ENCODE data around the gene MTA3. TPM values are rescaled to one million over a fixed set of nuclear protein-coding genes. Genes with fewer than 3 reads are reported as not detected.

Gene MTA3
- total RNA-seq, 1 donor = 34.1 TPM

DNA sequence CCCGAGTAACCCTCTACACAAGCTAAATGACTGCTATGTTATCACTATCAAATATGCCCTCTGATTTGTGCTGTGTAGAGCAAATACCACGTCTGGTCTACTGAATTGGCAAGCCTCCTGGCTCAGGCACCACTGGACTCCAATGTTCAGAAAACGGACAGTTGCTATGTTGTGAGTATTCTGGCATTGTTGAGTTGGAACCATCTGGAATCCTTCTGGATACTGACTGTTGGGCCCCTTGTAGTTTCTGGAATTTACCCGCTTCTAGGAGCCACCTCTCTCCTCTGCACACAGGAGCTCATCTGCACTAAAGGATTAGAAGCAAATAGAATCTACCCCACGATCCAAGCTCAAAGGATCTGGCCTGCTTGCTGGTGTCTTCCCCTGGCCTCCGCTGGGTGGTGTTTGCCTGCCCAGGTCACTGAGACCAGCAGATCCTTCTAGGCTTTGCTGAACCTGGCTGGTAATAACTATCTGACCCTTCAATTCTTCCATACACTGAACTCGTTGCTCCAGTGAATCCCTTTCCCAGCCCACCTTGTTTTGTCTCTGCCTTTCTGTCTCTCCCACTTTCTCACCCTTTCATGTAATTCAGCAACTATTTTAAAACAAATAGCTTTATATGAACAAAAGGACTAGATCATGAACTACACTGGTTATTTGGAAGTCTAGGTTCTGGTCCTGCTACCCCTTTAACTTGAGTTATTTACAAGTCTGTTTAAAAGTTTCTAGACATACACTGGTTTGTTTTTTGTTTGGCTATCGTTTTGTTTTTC, 226.0 kb downstream of the MTA3 start:
- DNase-seq (ENCODE audit: low read depth) = no peak
- TF ChIP-seq, protein P1, sequence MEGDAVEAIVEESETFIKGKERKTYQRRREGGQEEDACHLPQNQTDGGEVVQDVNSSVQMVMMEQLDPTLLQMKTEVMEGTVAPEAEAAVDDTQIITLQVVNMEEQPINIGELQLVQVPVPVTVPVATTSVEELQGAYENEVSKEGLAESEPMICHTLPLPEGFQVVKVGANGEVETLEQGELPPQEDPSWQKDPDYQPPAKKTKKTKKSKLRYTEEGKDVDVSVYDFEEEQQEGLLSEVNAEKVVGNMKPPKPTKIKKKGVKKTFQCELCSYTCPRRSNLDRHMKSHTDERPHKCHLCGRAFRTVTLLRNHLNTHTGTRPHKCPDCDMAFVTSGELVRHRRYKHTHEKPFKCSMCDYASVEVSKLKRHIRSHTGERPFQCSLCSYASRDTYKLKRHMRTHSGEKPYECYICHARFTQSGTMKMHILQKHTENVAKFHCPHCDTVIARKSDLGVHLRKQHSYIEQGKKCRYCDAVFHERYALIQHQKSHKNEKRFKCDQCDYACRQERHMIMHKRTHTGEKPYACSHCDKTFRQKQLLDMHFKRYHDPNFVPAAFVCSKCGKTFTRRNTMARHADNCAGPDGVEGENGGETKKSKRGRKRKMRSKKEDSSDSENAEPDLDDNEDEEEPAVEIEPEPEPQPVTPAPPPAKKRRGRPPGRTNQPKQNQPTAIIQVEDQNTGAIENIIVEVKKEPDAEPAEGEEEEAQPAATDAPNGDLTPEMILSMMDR (IDR thresholded peaks at IDR 0.05; ENCODE audit: insufficient read depth, low read length) = peak; percentile 30

DNA sequence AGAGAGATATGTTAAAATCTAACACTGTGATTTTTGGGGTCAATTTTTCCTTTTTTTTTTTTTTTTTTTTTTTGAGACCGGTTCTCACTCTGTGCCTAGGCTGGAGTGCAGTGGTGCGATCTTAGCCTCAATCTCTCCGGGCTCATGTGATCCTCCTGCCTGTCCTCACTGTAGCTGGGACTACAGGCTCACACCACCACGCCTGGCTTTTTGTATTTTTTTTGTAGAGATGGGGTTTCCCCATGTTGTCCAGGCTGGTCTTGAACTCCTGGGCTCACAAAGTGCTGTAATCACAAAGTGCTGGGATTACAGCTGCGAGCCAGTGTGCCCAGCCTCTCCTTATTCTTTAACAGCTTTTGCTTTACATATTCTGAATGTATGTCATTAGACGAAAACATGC, 226.8 kb downstream of the MTA3 start:
- DNase-seq (ENCODE audit: low read depth) = no peak
- H3K4me3 ChIP-seq (ENCODE audit: low read depth, low read length) = no peak overlapping the region
- TF ChIP-seq, protein P1 (IDR thresholded peaks at IDR 0.05; ENCODE audit: insufficient read depth, low read length) = no peak

More for the DNA sequence above, 226.0 kb downstream of the MTA3 start:
- no peak overlapping the region for H3K4me3 ChIP-seq (ENCODE audit: low read depth, low read length)

DNA sequence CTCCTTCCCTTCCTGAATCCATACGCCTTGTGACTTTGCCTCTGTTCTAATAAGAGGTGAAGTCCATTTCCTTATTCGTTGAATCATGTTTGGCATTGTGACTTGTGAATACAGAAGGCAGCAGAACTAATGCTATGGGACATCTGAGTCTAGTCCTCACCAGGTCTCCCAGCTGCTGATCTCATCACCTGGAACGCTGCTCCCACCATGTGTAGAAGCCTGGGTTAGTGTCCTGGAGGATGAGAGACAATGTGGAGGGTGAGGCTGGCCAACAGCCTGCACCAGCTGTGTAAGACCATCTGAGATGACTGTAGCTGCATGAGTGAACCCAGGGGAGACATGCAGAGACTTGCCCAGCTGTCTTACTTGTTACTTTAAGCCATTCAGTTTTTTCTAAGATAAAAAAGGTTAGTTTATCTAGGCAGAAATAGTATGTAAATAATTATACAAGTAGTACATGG, 227.4 kb downstream of the MTA3 start:
- peak; percentile 26 for DNase-seq (ENCODE audit: low read depth)
- TF ChIP-seq, protein P1 (IDR thresholded peaks at IDR 0.05; ENCODE audit: insufficient read depth, low read length) = no peak

DNA sequence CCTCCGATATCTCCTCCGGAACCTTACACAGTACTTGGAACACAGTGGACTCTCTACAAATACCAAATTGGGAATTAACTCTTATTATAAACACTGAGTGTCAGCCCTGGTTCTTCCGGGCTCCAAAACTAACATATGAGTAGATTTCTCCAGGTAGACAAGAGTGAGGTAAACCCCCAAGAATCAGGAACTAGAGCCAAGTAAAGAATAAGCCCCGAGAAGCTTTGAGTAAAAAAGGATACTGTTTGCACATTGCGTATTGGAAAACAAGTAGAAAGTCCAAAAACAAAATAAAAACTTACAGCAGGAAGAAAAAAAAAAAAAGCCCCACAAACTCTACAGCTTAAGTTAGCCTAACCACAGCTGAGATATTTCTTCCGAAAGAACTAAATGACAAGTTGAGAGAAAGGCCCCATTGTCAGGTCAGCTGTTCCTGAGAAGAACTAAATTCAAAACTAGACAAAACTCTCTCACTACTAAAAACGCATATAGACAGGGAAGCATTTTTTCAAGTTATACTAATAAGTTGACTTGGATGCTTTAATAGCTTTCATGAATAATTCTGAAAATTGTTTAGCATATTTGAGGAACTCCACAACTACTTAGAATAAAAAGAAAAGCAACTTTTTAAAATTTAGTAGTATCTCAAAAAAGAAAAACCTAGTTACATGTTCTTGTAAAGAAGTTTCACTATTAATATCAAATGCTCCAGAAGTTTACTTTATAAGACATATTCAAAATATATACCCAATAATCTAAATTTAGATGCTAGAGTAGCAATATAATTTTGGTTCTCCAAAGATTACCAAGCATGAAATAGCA, 228.2 kb downstream of the MTA3 start:
- no peak overlapping the region for H3K4me3 ChIP-seq (ENCODE audit: low read depth, low read length)
- DNase-seq (ENCODE audit: low read depth) = no peak
- TF ChIP-seq, protein P1 (IDR thresholded peaks at IDR 0.05; ENCODE audit: insufficient read depth, low read length) = no peak

More for the DNA sequence above, 227.4 kb downstream of the MTA3 start:
- H3K4me3 ChIP-seq (ENCODE audit: low read depth, low read length) = no peak overlapping the region

DNA sequence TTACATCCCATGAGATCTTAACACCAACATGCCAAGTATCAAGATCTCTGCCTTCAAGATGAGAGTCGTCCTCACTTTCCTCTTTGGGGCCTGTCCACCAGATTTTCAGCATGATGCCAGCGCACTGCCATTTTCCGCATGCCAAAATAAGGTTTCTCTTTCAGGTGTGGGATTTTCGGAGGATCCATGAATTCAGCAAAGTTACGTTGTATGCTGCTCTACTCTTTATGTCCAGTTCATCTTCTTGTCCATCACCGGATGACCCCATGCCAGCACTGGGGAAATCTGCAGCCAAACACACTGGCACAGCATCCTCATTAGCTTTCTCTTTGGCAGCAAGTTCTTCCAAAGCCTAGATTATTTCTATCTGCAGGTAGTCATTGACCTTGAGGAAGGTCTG, 228.8 kb downstream of the MTA3 start:
- DNase-seq (ENCODE audit: low read depth) = no peak
- TF ChIP-seq, protein P1 (IDR thresholded peaks at IDR 0.05; ENCODE audit: insufficient read depth, low read length) = no peak
- H3K4me3 ChIP-seq (ENCODE audit: low read depth, low read length) = no peak overlapping the region

DNA sequence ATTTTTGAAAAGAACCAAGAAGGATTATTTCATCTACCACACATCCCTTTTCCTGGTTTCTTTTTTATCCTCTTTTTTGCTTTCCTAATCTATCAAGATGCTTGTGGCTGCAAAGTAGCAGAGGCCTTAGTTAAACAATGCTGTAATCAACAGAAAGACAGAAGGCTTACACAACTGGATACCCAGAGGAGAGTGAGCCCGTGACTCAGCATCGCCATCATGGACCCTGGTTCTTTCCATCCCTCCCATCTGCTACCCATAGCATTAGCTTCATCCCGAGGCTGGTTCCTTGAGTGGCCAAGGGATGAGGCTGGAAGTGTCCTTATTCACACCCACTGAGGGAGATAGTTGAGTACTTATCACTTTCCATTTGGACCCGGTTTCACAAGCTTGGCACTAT, 231.4 kb downstream of the MTA3 start:
- TF ChIP-seq, protein P1 (IDR thresholded peaks at IDR 0.05; ENCODE audit: insufficient read depth, low read length) = no peak
- DNase-seq (ENCODE audit: low read depth) = peak; percentile 44
- H3K4me3 ChIP-seq (ENCODE audit: low read depth, low read length) = no peak overlapping the region
